Keratinocyte (primary cell): ENCODE measurements around the gene PSG2.
"Not testable (repeated sequence)": the region's sequence is repeated elsewhere in the genome, so short reads cannot be mapped to it uniquely, and the experiment has no call there.

ENCODE experiments used
- EZH2 ChIP-seq: IDR thresholded peaks from one replicate; pipeline ENCODE4 v1.6.1; 2012; ENCODE audit warnings: inconsistent platforms, mild to moderate bottlenecking, low read length, moderate library complexity
- TF ChIP-seq, protein P1 (sequence below), 3 experiments: IDR thresholded peaks in 1 of 3; conservative IDR thresholded peaks in 1 of 3; optimal IDR thresholded peaks in 1 of 3; 2 replicates in 2 of 3; 3 replicates in 1 of 3; pipeline versions ENCODE3 to v1.5.1; 2011; ENCODE audit warnings: low read length in 3 of 3, mild to moderate bottlenecking in 3 of 3, moderate library complexity in 2 of 3, control low read depth in 1 of 3, inconsistent platforms in 1 of 3; ENCODE audit not compliant: insufficient read depth in 2 of 3; ENCODE audit errors: extremely low read depth in 1 of 3

GRCh38 chr19:43131281-43131842 lies 48.9 kb upstream of the PSG2 start:
- TF ChIP-seq, protein P1, sequence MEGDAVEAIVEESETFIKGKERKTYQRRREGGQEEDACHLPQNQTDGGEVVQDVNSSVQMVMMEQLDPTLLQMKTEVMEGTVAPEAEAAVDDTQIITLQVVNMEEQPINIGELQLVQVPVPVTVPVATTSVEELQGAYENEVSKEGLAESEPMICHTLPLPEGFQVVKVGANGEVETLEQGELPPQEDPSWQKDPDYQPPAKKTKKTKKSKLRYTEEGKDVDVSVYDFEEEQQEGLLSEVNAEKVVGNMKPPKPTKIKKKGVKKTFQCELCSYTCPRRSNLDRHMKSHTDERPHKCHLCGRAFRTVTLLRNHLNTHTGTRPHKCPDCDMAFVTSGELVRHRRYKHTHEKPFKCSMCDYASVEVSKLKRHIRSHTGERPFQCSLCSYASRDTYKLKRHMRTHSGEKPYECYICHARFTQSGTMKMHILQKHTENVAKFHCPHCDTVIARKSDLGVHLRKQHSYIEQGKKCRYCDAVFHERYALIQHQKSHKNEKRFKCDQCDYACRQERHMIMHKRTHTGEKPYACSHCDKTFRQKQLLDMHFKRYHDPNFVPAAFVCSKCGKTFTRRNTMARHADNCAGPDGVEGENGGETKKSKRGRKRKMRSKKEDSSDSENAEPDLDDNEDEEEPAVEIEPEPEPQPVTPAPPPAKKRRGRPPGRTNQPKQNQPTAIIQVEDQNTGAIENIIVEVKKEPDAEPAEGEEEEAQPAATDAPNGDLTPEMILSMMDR (optimal IDR thresholded peaks at IDR 0.05 in 1 of 3, IDR thresholded peaks at IDR 0.05 in 1 of 3, conservative IDR thresholded peaks at IDR 0.05 in 1 of 3; ENCODE audit: extremely low read depth in 1 of 3, insufficient read depth in 2 of 3, low read length in 3 of 3) = not testable (repeated sequence)
- not testable (repeated sequence) for TF ChIP-seq EZH2
